Endothelial cell of umbilical vein (primary cell): Measurements from ENCODE around the gene CILP.

ENCODE experiments used
- EZH2 ChIP-seq: IDR thresholded peaks from 2 replicates; pipeline ENCODE4 v1.6.1; 2012; ENCODE audit warnings: borderline replicate concordance, low read depth, mild to moderate bottlenecking, moderate library complexity, low read length, inconsistent platforms; ENCODE audit not compliant: severe bottlenecking
- MYC ChIP-seq: IDR thresholded peaks from one replicate; pipeline ENCODE4 v1.6.1; 2011; ENCODE audit warnings: mild to moderate bottlenecking, low read depth, low read length
- POLR2A ChIP-seq: IDR thresholded peaks from 2 replicates; pipeline ENCODE4 v1.6.1; 2012; ENCODE audit warnings: low read depth, mild to moderate bottlenecking, control low read depth, low read length
- POLR2AphosphoS5 ChIP-seq: IDR thresholded peaks from 2 replicates; pipeline ENCODE4 v1.6.1; 2012; ENCODE audit warnings: low read depth, mild to moderate bottlenecking, control low read depth, low read length, moderate library complexity; ENCODE audit not compliant: insufficient read depth
- TF ChIP-seq, protein P1 (sequence below), 2 donors: IDR thresholded peaks; 1 replicate in 1 of 2; 2 replicates in 1 of 2; pipeline ENCODE4 v1.5.1; 2011; ENCODE audit warnings: low read length in 2 of 2, mild to moderate bottlenecking in 2 of 2, moderate library complexity in 2 of 2, control low read depth in 1 of 2, inconsistent platforms in 1 of 2, low read depth in 1 of 2; ENCODE audit not compliant: insufficient read depth in 1 of 2; ENCODE audit errors: extremely low read depth in 1 of 2
- TF ChIP-seq, protein P2 (sequence below): IDR thresholded peaks from 2 replicates; pipeline ENCODE4 v1.6.1; 2011; ENCODE audit not compliant: insufficient read depth, insufficient read length

DNA sequence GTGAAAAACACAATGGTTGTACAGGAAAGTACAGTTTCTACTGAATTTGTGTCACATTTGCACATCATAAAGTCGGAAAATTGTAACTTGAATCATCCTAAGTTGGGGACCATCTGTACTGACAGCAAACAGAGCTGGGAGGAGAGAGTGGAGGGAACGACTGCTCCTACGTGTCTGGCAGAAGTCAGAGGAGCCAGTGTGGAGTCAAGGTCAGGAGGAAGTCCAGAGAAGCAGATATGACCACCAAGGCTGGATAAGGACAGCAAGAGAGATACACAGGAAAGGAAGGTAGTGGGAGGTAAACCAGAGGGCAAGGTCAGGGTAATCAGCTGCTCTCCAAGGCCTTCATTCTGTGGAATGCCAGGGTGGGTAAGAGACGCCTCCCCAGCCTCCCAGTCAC, 2.7 kb upstream of the CILP start:
- TF ChIP-seq, protein P1, sequence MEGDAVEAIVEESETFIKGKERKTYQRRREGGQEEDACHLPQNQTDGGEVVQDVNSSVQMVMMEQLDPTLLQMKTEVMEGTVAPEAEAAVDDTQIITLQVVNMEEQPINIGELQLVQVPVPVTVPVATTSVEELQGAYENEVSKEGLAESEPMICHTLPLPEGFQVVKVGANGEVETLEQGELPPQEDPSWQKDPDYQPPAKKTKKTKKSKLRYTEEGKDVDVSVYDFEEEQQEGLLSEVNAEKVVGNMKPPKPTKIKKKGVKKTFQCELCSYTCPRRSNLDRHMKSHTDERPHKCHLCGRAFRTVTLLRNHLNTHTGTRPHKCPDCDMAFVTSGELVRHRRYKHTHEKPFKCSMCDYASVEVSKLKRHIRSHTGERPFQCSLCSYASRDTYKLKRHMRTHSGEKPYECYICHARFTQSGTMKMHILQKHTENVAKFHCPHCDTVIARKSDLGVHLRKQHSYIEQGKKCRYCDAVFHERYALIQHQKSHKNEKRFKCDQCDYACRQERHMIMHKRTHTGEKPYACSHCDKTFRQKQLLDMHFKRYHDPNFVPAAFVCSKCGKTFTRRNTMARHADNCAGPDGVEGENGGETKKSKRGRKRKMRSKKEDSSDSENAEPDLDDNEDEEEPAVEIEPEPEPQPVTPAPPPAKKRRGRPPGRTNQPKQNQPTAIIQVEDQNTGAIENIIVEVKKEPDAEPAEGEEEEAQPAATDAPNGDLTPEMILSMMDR (IDR thresholded peaks at IDR 0.05; ENCODE audit: extremely low read depth in 1 of 2, insufficient read depth in 1 of 2, low read depth in 1 of 2, low read length in 2 of 2): no peak
- TF ChIP-seq POLR2A (no peak), POLR2AphosphoS5 (no peak), EZH2 (no peak), MYC (no peak)
- TF ChIP-seq, protein P2, sequence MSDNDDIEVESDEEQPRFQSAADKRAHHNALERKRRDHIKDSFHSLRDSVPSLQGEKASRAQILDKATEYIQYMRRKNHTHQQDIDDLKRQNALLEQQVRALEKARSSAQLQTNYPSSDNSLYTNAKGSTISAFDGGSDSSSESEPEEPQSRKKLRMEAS: no peak
